Ascending aorta (tissue), 2 donors: ENCODE data around the gene RFX2. TPM values are rescaled to one million over a fixed set of nuclear protein-coding genes. Genes with fewer than 3 reads are reported as not detected.

Experiments
- DNase-seq, 2 donors: peaks; one replicate each; pipeline ENCODE4 v3.0.0-alpha.2; 2019; ENCODE audit warnings: low spot score in 2 of 2
- H3K27ac ChIP-seq, 2 donors: fragments of 200-600 bp; sonication (generic); one replicate each; pipeline ENCODE4 v1.5.1; 2016 to 2017; ENCODE audit warnings: mild to moderate bottlenecking in 1 of 2
- H3K27me3 ChIP-seq: fragments of 200-600 bp; sonication (generic); one replicate; pipeline ENCODE4 v1.5.1; 2017
- H3K36me3 ChIP-seq, 2 donors: fragments of 200-600 bp; sonication (generic); one replicate each; pipeline ENCODE4 v1.5.1; 2016
- H3K4me1 ChIP-seq, 2 donors: fragments of 200-600 bp; sonication (generic); one replicate each; pipeline ENCODE4 v1.5.1; 2016 to 2017; ENCODE audit warnings: mild to moderate bottlenecking in 1 of 2
- H3K4me3 ChIP-seq, 2 donors: fragments of 200-600 bp; sonication (generic); one replicate each; pipeline ENCODE4 v1.5.1; 2016 to 2017; ENCODE audit warnings: mild to moderate bottlenecking in 1 of 2
- H3K9me3 ChIP-seq, 2 donors: fragments of 200-600 bp; sonication (generic); one replicate each; pipeline ENCODE4 v1.5.1; 2016
- CTCF ChIP-seq, 3 experiments: fragments of 200-600 bp in 2 of 3; fragments of 450-650 bp in 1 of 3; sonication (generic) in 2 of 3; IDR thresholded peaks; one replicate each; pipeline ENCODE4 v1.5.1; 2016 to 2019; ENCODE audit warnings: antibody characterized with exemption in 3 of 3, mild to moderate bottlenecking in 1 of 3, moderate library complexity in 1 of 3
- intact Hi-C: fragments of 100-400 bp; cut with DNase I; formaldehyde crosslinking; loops from one replicate; pipeline ENCODE4 v1.15.1; 2023
- total RNA-seq: library from RNA; depleted of rRNA; stranded (reverse); fragments of >200 nt; gene quantifications from one replicate; pipeline ENCODE4 v1.1.0, GENCODE V29; 2016

RFX2 gene
- total RNA-seq, 1 donor from 2014 or later = 107 TPM

GRCh38 chr19:5992756-5993155 is 117.5 kb downstream of the RFX2 start:
- intact Hi-C loops = no loop called here
- no peak for TF ChIP-seq CTCF (IDR thresholded peaks at IDR 0.05)
- H3K4me1 ChIP-seq = peaks cover 0 to 5% of the 10 kb centered on the region in 2 donors
- no peak overlapping the region for H3K4me3 ChIP-seq
- no peaks in the 10 kb centered on the region for H3K27me3 ChIP-seq
- peaks cover 0 to 44% of the 10 kb centered on the region in 2 donors for H3K36me3 ChIP-seq
- no peaks in the 10 kb centered on the region for H3K9me3 ChIP-seq
- no peak overlapping the region for H3K27ac ChIP-seq
- DNase-seq = no peak

GRCh38 chr19:5991244-5991838 is 119.0 kb downstream of the RFX2 start:
- Histone ChIP-seq H3K36me3 (peaks cover 0 to 34% of the 10 kb centered on the region in 2 donors), H3K27me3 (no peaks in the 10 kb centered on the region), H3K4me3 (no peak overlapping the region), H3K27ac (no peak overlapping the region), H3K4me1 (peaks cover 0 to 6% of the 10 kb centered on the region in 2 donors), H3K9me3 (no peaks in the 10 kb centered on the region)
- TF ChIP-seq CTCF (IDR thresholded peaks at IDR 0.05) = no peak
- DNase-seq = no peak
- intact Hi-C loops = no loop called here

- H3K36me3 ChIP-seq = peaks cover 0 to 25% of the 10 kb centered on the region in 2 donors
- no peak overlapping the region for H3K4me3 ChIP-seq
- H3K27ac ChIP-seq = no peak overlapping the region
- H3K4me1 ChIP-seq = peaks cover 0 to 13% of the 10 kb centered on the region in 2 donors
- intact Hi-C loops = no loop called here
- DNase-seq = no peak
- H3K9me3 ChIP-seq = no peaks in the 10 kb centered on the region
- H3K27me3 ChIP-seq = no peaks in the 10 kb centered on the region
- TF ChIP-seq CTCF (IDR thresholded peaks at IDR 0.05) = no peak
These were observed 120.0 kb downstream of the RFX2 start for GRCh38 chr19:5990289-5990797.

- H3K4me1 ChIP-seq = peaks cover 0 to 19% of the 10 kb centered on the region in 2 donors
- no peaks in the 10 kb centered on the region for H3K27me3 ChIP-seq
- H3K4me3 ChIP-seq = no peak overlapping the region
- H3K27ac ChIP-seq = no peak overlapping the region
- peaks cover 0 to 18% of the 10 kb centered on the region in 2 donors for H3K36me3 ChIP-seq
- DNase-seq = no peak
- intact Hi-C loops = loop anchor here (5.0 kb wide), 1 partner anchor 138 kb away; no protein-coding TSS in a partner anchor
- H3K9me3 ChIP-seq = no peaks in the 10 kb centered on the region
- TF ChIP-seq CTCF (IDR thresholded peaks at IDR 0.05) = no peak
These were observed 120.8 kb downstream of the RFX2 start for GRCh38 chr19:5989388-5990074.

GRCh38 chr19:5988517-5989387 is 121.5 kb downstream of the RFX2 start:
- intact Hi-C loops = loop anchor here (5.0 kb wide), 1 partner anchor 139 kb away; no protein-coding TSS in a partner anchor
- no peaks in the 10 kb centered on the region for H3K9me3 ChIP-seq
- no peaks in the 10 kb centered on the region for H3K27me3 ChIP-seq
- no peak for TF ChIP-seq CTCF (IDR thresholded peaks at IDR 0.05)
- H3K36me3 ChIP-seq = peaks cover 0 to 12% of the 10 kb centered on the region in 2 donors
- H3K27ac ChIP-seq = no peak overlapping the region
- peaks cover 0 to 19% of the 10 kb centered on the region in 2 donors for H3K4me1 ChIP-seq
- no peak overlapping the region for H3K4me3 ChIP-seq
- no peak for DNase-seq
